ENCODE measurements around the gene RIF1. TPM values are rescaled to one million over a fixed set of nuclear protein-coding genes. Genes with fewer than 3 reads are reported as not detected.

RIF1 gene
- total RNA-seq, 4 donors from 2014 or later = 25.3 to 31.0 (median 28.9) TPM

DNA sequence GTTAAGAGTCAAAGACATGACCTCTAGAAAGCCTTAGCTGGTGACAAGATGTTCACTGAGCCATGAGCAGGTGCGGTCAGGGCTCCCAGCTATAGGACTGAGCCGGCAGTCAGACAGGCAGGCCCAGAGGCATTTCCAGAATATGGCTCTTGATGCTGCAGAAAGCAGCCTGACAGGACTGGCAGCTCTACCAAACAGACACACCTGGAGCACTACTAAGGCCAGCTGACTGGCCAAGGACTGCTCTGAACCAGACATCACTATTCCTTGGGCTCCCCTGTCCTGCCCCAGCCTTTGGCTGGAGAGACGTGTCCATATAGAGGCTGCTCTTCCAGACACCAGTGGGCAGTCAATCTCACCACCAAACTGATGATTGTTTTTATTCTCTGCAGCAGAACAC, 98.8 kb downstream of the RIF1 start:
- H3K27ac ChIP-seq (replicated peaks in 1 of 4) = no peak overlapping the region
- intact Hi-C loops (cut with DNase I) = no loop called here
- no peak for TF ChIP-seq POLR2A (IDR thresholded peaks at IDR 0.05; ENCODE audit: low read depth)
- TF ChIP-seq, protein P1, sequence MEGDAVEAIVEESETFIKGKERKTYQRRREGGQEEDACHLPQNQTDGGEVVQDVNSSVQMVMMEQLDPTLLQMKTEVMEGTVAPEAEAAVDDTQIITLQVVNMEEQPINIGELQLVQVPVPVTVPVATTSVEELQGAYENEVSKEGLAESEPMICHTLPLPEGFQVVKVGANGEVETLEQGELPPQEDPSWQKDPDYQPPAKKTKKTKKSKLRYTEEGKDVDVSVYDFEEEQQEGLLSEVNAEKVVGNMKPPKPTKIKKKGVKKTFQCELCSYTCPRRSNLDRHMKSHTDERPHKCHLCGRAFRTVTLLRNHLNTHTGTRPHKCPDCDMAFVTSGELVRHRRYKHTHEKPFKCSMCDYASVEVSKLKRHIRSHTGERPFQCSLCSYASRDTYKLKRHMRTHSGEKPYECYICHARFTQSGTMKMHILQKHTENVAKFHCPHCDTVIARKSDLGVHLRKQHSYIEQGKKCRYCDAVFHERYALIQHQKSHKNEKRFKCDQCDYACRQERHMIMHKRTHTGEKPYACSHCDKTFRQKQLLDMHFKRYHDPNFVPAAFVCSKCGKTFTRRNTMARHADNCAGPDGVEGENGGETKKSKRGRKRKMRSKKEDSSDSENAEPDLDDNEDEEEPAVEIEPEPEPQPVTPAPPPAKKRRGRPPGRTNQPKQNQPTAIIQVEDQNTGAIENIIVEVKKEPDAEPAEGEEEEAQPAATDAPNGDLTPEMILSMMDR (IDR thresholded peaks at IDR 0.05) = no peak
- no peak for TF ChIP-seq EP300 (IDR thresholded peaks at IDR 0.05)
- no peak for TF ChIP-seq POLR2AphosphoS5 (IDR thresholded peaks at IDR 0.05)
- 91% methylated on average over 2 of the region's 3 CpGs for WGBS
- H3K9me3 ChIP-seq = no peaks in the 10 kb centered on the region
- H3K27me3 ChIP-seq = no peaks in the 10 kb centered on the region
- no peak overlapping the region for H3K4me3 ChIP-seq
- no peaks in the 10 kb centered on the region for H3K4me1 ChIP-seq
- DNase-seq (ENCODE audit: extremely low spot score) = no peak
- peaks cover 0 to 8% (median 0%) of the 10 kb centered on the region in 4 donors for H3K36me3 ChIP-seq

- no peak for DNase-seq (ENCODE audit: extremely low spot score)
- no peak overlapping the region for H3K4me3 ChIP-seq
- H3K4me1 ChIP-seq = no peaks in the 10 kb centered on the region
- intact Hi-C loops (cut with DNase I) = no loop called here
- H3K9me3 ChIP-seq = no peaks in the 10 kb centered on the region
- no peaks in the 10 kb centered on the region for H3K36me3 ChIP-seq
- TF ChIP-seq, protein P1 (IDR thresholded peaks at IDR 0.05) = no peak
- TF ChIP-seq EP300 (IDR thresholded peaks at IDR 0.05) (no peak), POLR2AphosphoS5 (IDR thresholded peaks at IDR 0.05) (no peak), POLR2A (IDR thresholded peaks at IDR 0.05; ENCODE audit: low read depth) (no peak)
- no peaks in the 10 kb centered on the region for H3K27me3 ChIP-seq
- no peak overlapping the region for H3K27ac ChIP-seq (replicated peaks in 1 of 4)
- WGBS = 84% methylated on average over 3 of the region's 3 CpGs
Measured at GRCh38 chr2:151518802-151519201, 109.1 kb downstream of the RIF1 start.

GRCh38 chr2:151520976-151521375, 111.3 kb downstream of the RIF1 start:
- intact Hi-C loops (cut with DNase I) = no loop called here
- WGBS = 68% methylated on average over 1 of the region's 1 CpG
- no peaks in the 10 kb centered on the region for H3K27me3 ChIP-seq

DNA sequence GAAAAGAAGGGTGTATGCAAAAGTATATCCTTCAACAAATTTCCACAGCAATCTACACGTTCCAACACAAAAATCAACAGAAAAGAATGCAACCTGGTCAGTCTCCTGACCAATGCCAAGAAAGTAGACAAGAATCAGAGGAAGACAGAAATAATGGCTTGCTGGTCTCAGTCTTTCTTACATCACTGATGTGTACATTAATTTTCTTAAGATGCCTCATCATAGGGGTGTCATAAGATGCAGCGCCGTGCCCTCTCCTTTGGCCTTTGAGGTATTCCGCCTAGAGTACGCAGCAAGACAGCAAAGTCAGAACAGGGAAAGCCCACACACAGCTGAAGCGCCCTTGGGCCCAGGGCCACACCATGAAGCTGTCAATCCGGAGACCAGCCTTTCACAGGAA, 112.9 kb downstream of the RIF1 start:
- H3K4me1 ChIP-seq = no peaks in the 10 kb centered on the region
- TF ChIP-seq EP300 (IDR thresholded peaks at IDR 0.05) (no peak), POLR2A (IDR thresholded peaks at IDR 0.05; ENCODE audit: low read depth) (no peak), POLR2AphosphoS5 (IDR thresholded peaks at IDR 0.05) (no peak)
- TF ChIP-seq, protein P1 (IDR thresholded peaks at IDR 0.05) = no peak
- H3K36me3 ChIP-seq = no peaks in the 10 kb centered on the region
- H3K9me3 ChIP-seq = no peaks in the 10 kb centered on the region
- 86% methylated on average over 7 of the region's 7 CpGs for WGBS
- H3K27me3 ChIP-seq = no peaks in the 10 kb centered on the region
- intact Hi-C loops (cut with DNase I) = no loop called here
- no peak for DNase-seq (ENCODE audit: extremely low spot score)
- no peak overlapping the region for H3K4me3 ChIP-seq
- no peak overlapping the region for H3K27ac ChIP-seq (replicated peaks in 1 of 4)

More at GRCh38 chr2:151520976-151521375, 111.3 kb downstream of the RIF1 start:
- TF ChIP-seq, protein P1 (IDR thresholded peaks at IDR 0.05) = no peak
- TF ChIP-seq POLR2AphosphoS5 (IDR thresholded peaks at IDR 0.05) (no peak), EP300 (IDR thresholded peaks at IDR 0.05) (no peak), POLR2A (IDR thresholded peaks at IDR 0.05; ENCODE audit: low read depth) (no peak)
- Histone ChIP-seq H3K4me3 (no peak overlapping the region), H3K36me3 (no peaks in the 10 kb centered on the region), H3K4me1 (no peaks in the 10 kb centered on the region), H3K9me3 (no peaks in the 10 kb centered on the region), H3K27ac (replicated peaks in 1 of 4) (no peak overlapping the region)
- DNase-seq (ENCODE audit: extremely low spot score) = no peak

GRCh38 chr2:151523850-151524249, 114.1 kb downstream of the RIF1 start:
- no peak overlapping the region for H3K27ac ChIP-seq (replicated peaks in 1 of 4)
- no peaks in the 10 kb centered on the region for H3K27me3 ChIP-seq
- DNase-seq (ENCODE audit: extremely low spot score) = no peak
- no peak for TF ChIP-seq POLR2A (IDR thresholded peaks at IDR 0.05; ENCODE audit: low read depth)
- TF ChIP-seq, protein P1 (IDR thresholded peaks at IDR 0.05) = no peak
- no peak for TF ChIP-seq EP300 (IDR thresholded peaks at IDR 0.05)
- TF ChIP-seq POLR2AphosphoS5 (IDR thresholded peaks at IDR 0.05) = no peak
- H3K4me1 ChIP-seq = no peaks in the 10 kb centered on the region
- no peaks in the 10 kb centered on the region for H3K9me3 ChIP-seq
- 92% methylated on average over 3 of the region's 3 CpGs for WGBS
- H3K36me3 ChIP-seq = no peaks in the 10 kb centered on the region
- no peak overlapping the region for H3K4me3 ChIP-seq
- intact Hi-C loops (cut with DNase I) = no loop called here

Measured in esophagus muscularis mucosa (tissue), 4 donors.